ENCODE results near the gene DOCK7. TPM values are rescaled to one million over a fixed set of nuclear protein-coding genes. Genes with fewer than 3 reads are reported as not detected.

DOCK7 gene
- total RNA-seq, 4 donors from 2014 or later = 48.6 to 182 (median 92.9) TPM

- 60% methylated on average over 2 of the region's 2 CpGs for WGBS, 2 donors
- no peak for DNase-seq (ENCODE audit: low spot score in 2 of 2)
These were observed 171.6 kb downstream of the DOCK7 start for GRCh38 chr1:62516600-62516999.

GRCh38 chr1:62514746-62515423, 173.3 kb downstream of the DOCK7 start:
- no peak for DNase-seq (ENCODE audit: low spot score in 2 of 2)
- no peak for TF ChIP-seq POLR2A (IDR thresholded peaks at IDR 0.05)
- no peak overlapping the region for H3K27ac ChIP-seq
- WGBS, 2 donors = 71% methylated on average over 3 of the region's 3 CpGs
- peaks cover 0 to 14% (median 5%) of the 10 kb centered on the region in 4 donors for H3K9me3 ChIP-seq
- H3K27me3 ChIP-seq = no peaks in the 10 kb centered on the region
- H3K4me3 ChIP-seq = no peak overlapping the region
- no peaks in the 10 kb centered on the region for H3K4me1 ChIP-seq
- H3K36me3 ChIP-seq = peaks cover 0 to 28% (median 6%) of the 10 kb centered on the region in 3 donors

More at GRCh38 chr1:62516600-62516999, 171.6 kb downstream of the DOCK7 start:
- peaks cover 0 to 39% (median 0%) of the 10 kb centered on the region in 3 donors for H3K36me3 ChIP-seq
- H3K9me3 ChIP-seq = peaks cover 0 to 14% (median 5%) of the 10 kb centered on the region in 4 donors
- no peak for TF ChIP-seq POLR2A (IDR thresholded peaks at IDR 0.05)
- TF ChIP-seq EP300 (IDR thresholded peaks at IDR 0.05) = no peak
- TF ChIP-seq CTCF (IDR thresholded peaks at IDR 0.05) = no peak
- H3K27me3 ChIP-seq = no peaks in the 10 kb centered on the region
- H3K4me3 ChIP-seq = no peak overlapping the region
- no peak overlapping the region for H3K27ac ChIP-seq
- no peaks in the 10 kb centered on the region for H3K4me1 ChIP-seq

GRCh38 chr1:62513013-62513412, 175.2 kb downstream of the DOCK7 start:
- no peaks in the 10 kb centered on the region for H3K4me1 ChIP-seq
- no peak for TF ChIP-seq POLR2A (IDR thresholded peaks at IDR 0.05)
- no peak for TF ChIP-seq EP300 (IDR thresholded peaks at IDR 0.05)
- no peak for TF ChIP-seq CTCF (IDR thresholded peaks at IDR 0.05)
- peaks cover 0 to under 1% (median 0%) of the 10 kb centered on the region in 4 donors for H3K9me3 ChIP-seq
- H3K27me3 ChIP-seq = no peaks in the 10 kb centered on the region
- no peak overlapping the region for H3K27ac ChIP-seq
- no peak overlapping the region for H3K4me3 ChIP-seq
- WGBS, 2 donors = 88 to 90% methylated on average over 4 of the region's 4 CpGs
- peaks cover 0 to 16% (median 6%) of the 10 kb centered on the region in 3 donors for H3K36me3 ChIP-seq
- no peak for DNase-seq (ENCODE audit: low spot score in 2 of 2)

GRCh38 chr1:62509028-62509427, 179.2 kb downstream of the DOCK7 start:
- Histone ChIP-seq H3K27ac (no peak overlapping the region), H3K9me3 (no peaks in the 10 kb centered on the region), H3K36me3 (peaks cover 0 to 44% (median 6%) of the 10 kb centered on the region in 3 donors), H3K27me3 (no peaks in the 10 kb centered on the region), H3K4me3 (no peak overlapping the region), H3K4me1 (no peaks in the 10 kb centered on the region)
- TF ChIP-seq POLR2A (IDR thresholded peaks at IDR 0.05) = no peak
- TF ChIP-seq CTCF (IDR thresholded peaks at IDR 0.05) = no peak
- TF ChIP-seq EP300 (IDR thresholded peaks at IDR 0.05) = no peak
- no peak for DNase-seq (ENCODE audit: low spot score in 2 of 2)
- 100% methylated on average over 1 of the region's 1 CpG for WGBS, 2 donors

GRCh38 chr1:62508187-62508758, 179.9 kb downstream of the DOCK7 start:
- peak in 1 of 2 donors; percentile 56 for DNase-seq (ENCODE audit: low spot score in 2 of 2)
- Histone ChIP-seq H3K4me3 (no peak overlapping the region), H3K27me3 (no peaks in the 10 kb centered on the region), H3K36me3 (peaks cover 0 to 47% (median 6%) of the 10 kb centered on the region in 3 donors), H3K9me3 (no peaks in the 10 kb centered on the region), H3K27ac (no peak overlapping the region), H3K4me1 (no peaks in the 10 kb centered on the region)
- 90 to 94% methylated on average over 1 of the region's 1 CpG for WGBS, 2 donors
- TF ChIP-seq EP300 (IDR thresholded peaks at IDR 0.05) = no peak
- TF ChIP-seq POLR2A (IDR thresholded peaks at IDR 0.05) = no peak
- peak; percentile 24 to 53 (median 48) for TF ChIP-seq CTCF (IDR thresholded peaks at IDR 0.05)
